GM19238 (cell line): ENCODE measurements around the gene TAOK3.
"Not testable (repeated sequence)": the region's sequence is repeated elsewhere in the genome, so short reads cannot be mapped to it uniquely, and the experiment has no call there.

Experiments
- DNase-seq: peaks from one replicate; pipeline ENCODE4 v3.0.0; 2011; ENCODE audit warnings: low spot score; ENCODE audit not compliant: insufficient read length

The TAOK3 gene

GRCh38 chr12:118374126-118374725, 1.5 kb upstream of the TAOK3 start:
- no peak for DNase-seq

- no peak for DNase-seq
Observed at GRCh38 chr12:118373616-118374015, 909 bp upstream of the TAOK3 start.

GRCh38 chr12:118371321-118372282, 1.1 kb downstream of the TAOK3 start:
- DNase-seq, result no peak

GRCh38 chr12:118370601-118371000, 2.1 kb downstream of the TAOK3 start:
- DNase-seq, result no peak

GRCh38 chr12:118368821-118369220, 3.9 kb downstream of the TAOK3 start:
- no peak for DNase-seq

- DNase-seq, result no peak
Observed at GRCh38 chr12:118361889-118362288, 10.8 kb downstream of the TAOK3 start.

GRCh38 chr12:118361092-118361404, 11.7 kb downstream of the TAOK3 start:
- DNase-seq, result no peak

- DNase-seq, result no peak
Observed at GRCh38 chr12:118359541-118359915, 13.2 kb downstream of the TAOK3 start.

GRCh38 chr12:118358612-118359540, 13.8 kb downstream of the TAOK3 start:
- no peak for DNase-seq

GRCh38 chr12:118358008-118358359, 14.7 kb downstream of the TAOK3 start:
- DNase-seq, result no peak

- no peak for DNase-seq
Observed at GRCh38 chr12:118357257-118358007, 15.3 kb downstream of the TAOK3 start.

GRCh38 chr12:118356809-118357256, 15.9 kb downstream of the TAOK3 start:
- no peak for DNase-seq

- DNase-seq, result no peak
Observed at GRCh38 chr12:118355843-118356242, 16.9 kb downstream of the TAOK3 start.

- DNase-seq, result no peak
Observed at GRCh38 chr12:118354903-118355302, 17.8 kb downstream of the TAOK3 start.

GRCh38 chr12:118354503-118354902, 18.2 kb downstream of the TAOK3 start:
- DNase-seq, result not testable (repeated sequence)

GRCh38 chr12:118353721-118354120, 19.0 kb downstream of the TAOK3 start:
- DNase-seq, result no peak

- DNase-seq, result no peak
Observed at GRCh38 chr12:118350908-118351559, 21.7 kb downstream of the TAOK3 start.

- DNase-seq, result no peak
Observed at GRCh38 chr12:118347916-118348315, 24.8 kb downstream of the TAOK3 start.

- DNase-seq, result no peak
Observed at GRCh38 chr12:118346895-118347294, 25.8 kb downstream of the TAOK3 start.

- DNase-seq, result no peak
Observed at GRCh38 chr12:118345355-118345754, 27.4 kb downstream of the TAOK3 start.

GRCh38 chr12:118344829-118345228, 27.9 kb downstream of the TAOK3 start:
- no peak for DNase-seq
